ENCODE measurements around the gene LOC101059915.
"Not testable (repeated sequence)": the region's sequence is repeated elsewhere in the genome, so short reads cannot be mapped to it uniquely, and the experiment has no call there.

- not testable (repeated sequence) for TF ChIP-seq CTCF, POLR2A (IDR thresholded peaks at IDR 0.05)
Observed at GRCh38 chrX:71698299-71699022, 31.1 kb downstream of the LOC101059915 start.

All from vagina (tissue), 2 donors.